Liver (tissue), 3 donors: ENCODE measurements around the gene NEU4.

Experiments used
- CTCF ChIP-seq: fragments of 150-350 bp; IDR thresholded peaks from 2 replicates; pipeline ENCODE4 v1.5.1; 2017; ENCODE audit warnings: improper control_type of control experiment, low read depth, low read length; ENCODE audit not compliant: missing input control
- REST ChIP-seq: IDR thresholded peaks from 2 replicates; pipeline ENCODE4 v1.6.1; 2016; ENCODE audit warnings: antibody characterized with exemption, mild to moderate bottlenecking
- TAF1 ChIP-seq: conservative IDR thresholded peaks from 2 replicates; pipeline ENCODE4 v1.6.1; 2016; ENCODE audit warnings: antibody characterized with exemption, mild to moderate bottlenecking
- TF ChIP-seq, protein P1 (sequence below): IDR thresholded peaks from 2 replicates; pipeline ENCODE4 v1.6.1; 2016; ENCODE audit warnings: antibody characterized with exemption
- TF ChIP-seq, protein P2 (sequence below): IDR thresholded peaks from 2 replicates; pipeline ENCODE4 v1.6.1; 2016; ENCODE audit warnings: antibody characterized with exemption
- donor health status: healthy.
- donor health status: healthy.

GRCh38 chr2:241815477-241816430 lies 6.8 kb downstream of the NEU4 start:
- TF ChIP-seq, protein P1, sequence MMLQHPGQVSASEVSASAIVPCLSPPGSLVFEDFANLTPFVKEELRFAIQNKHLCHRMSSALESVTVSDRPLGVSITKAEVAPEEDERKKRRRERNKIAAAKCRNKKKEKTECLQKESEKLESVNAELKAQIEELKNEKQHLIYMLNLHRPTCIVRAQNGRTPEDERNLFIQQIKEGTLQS, result no peak
- TF ChIP-seq TAF1 (no peak), CTCF (no peak), REST (no peak)
- TF ChIP-seq, protein P2, sequence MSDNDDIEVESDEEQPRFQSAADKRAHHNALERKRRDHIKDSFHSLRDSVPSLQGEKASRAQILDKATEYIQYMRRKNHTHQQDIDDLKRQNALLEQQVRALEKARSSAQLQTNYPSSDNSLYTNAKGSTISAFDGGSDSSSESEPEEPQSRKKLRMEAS, result no peak
